Hepatocyte (in vitro differentiated cells): Measurements from ENCODE around the gene RGS6.

Experiments
- EZH2 ChIP-seq: fragments of 200-600 bp; sonication (generic); IDR thresholded peaks from 2 replicates; pipeline ENCODE4 v1.6.1; 2016; ENCODE audit warnings: antibody characterized with exemption, mild to moderate bottlenecking, borderline replicate concordance
- TF ChIP-seq, protein P1 (sequence below): fragments of 200-600 bp; sonication (generic); IDR thresholded peaks from 2 replicates; pipeline ENCODE4 v1.5.1; 2016; ENCODE audit warnings: antibody characterized with exemption, mild to moderate bottlenecking; ENCODE audit not compliant: poor library complexity

DNA sequence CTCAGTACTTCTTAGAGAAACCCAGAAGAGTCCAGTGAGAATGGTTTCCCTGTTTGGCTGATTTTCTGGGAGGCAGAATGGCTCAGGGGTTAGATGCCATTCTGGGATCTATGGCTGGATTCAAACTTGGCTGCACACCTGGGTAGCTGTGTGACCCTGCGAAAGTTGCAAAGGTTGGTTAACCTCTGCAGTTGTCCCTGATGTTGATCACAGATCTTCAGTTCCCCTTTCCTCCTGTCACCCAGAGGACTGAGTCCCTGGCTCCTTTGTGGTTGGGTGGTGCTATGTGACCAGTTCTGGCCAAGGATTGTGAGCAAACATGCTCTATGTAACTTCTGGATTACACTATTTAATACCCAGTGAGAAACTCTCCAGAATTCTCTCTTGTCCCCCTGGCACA is 418.0 kb downstream of the RGS6 start:
- no peak for TF ChIP-seq EZH2
- TF ChIP-seq, protein P1, sequence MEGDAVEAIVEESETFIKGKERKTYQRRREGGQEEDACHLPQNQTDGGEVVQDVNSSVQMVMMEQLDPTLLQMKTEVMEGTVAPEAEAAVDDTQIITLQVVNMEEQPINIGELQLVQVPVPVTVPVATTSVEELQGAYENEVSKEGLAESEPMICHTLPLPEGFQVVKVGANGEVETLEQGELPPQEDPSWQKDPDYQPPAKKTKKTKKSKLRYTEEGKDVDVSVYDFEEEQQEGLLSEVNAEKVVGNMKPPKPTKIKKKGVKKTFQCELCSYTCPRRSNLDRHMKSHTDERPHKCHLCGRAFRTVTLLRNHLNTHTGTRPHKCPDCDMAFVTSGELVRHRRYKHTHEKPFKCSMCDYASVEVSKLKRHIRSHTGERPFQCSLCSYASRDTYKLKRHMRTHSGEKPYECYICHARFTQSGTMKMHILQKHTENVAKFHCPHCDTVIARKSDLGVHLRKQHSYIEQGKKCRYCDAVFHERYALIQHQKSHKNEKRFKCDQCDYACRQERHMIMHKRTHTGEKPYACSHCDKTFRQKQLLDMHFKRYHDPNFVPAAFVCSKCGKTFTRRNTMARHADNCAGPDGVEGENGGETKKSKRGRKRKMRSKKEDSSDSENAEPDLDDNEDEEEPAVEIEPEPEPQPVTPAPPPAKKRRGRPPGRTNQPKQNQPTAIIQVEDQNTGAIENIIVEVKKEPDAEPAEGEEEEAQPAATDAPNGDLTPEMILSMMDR, result no peak
